Right lobe of liver (tissue), 4 donors: ENCODE measurements around the gene PRM2.

ENCODE experiments used
- CTCF ChIP-seq, 4 donors: fragments of 200-600 bp in 3 of 4; fragments of 450-650 bp in 1 of 4; IDR thresholded peaks; one replicate each; pipeline versions ENCODE4 v1.5.1 to v1.8.0; 2016 to 2022; ENCODE audit warnings: antibody characterized with exemption in 4 of 4, mild to moderate bottlenecking in 2 of 4
- POLR2A ChIP-seq: fragments of 450-650 bp; IDR thresholded peaks from one replicate; pipeline ENCODE4 v1.6.1; 2017; ENCODE audit warnings: antibody characterized with exemption, mild to moderate bottlenecking
- donor health status: DM: no; HTN: no; CAD: no.
- donor health status: DM: no; HTN: no; CAD: no.
- donor health status: DM: no; HTN: yes; CAD: no.

DNA sequence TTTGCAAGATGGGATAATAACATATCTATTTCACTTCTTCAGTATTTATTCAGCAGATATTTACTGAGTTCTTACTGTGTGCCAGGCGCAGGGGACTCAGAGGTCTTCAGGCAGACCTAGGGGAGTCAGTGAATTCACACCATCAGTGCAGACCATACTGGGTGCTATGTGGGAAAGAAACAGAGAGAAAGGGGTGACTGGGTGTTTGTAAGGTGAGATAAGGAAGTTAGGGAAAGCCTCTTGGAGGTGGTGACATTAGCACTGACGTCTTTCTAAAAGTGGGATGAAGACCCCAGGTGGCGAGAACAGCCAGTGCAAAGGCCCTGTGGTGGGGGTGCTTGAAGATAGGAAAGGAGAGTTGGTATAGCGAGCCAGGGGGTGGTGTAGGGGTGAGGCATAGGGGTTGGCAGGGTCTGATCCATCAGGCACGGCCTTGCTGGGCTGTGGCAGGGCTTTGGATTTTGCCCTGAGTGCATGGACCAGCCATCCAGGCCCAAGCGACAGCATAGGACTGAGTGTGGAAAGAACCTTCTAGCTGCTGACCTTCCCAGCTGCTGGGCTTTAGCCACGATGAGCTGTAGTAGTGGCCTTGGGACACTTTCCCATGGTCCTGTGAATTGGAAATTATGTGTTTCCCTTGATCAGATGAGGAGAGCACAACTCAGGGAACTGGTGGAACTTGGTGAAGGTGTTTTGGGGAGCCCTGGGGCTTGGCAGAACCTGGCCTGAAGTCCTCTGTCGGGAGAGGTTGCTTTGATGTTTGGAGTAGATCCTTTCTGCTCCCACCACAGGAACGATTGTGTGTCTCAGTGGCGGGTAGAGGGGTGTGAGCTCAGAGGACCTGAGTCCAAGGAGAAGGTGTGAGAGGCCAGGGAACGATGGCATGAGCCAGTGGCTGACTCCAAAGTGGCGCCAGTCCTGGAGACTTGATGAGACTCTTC, 16.4 kb downstream of the PRM2 start:
- TF ChIP-seq CTCF (IDR thresholded peaks at IDR 0.05) (no peak), POLR2A (no peak)
